AG09309 (cell line): ENCODE measurements around the gene TMEM88.

Experiments
- DNase-seq: peaks from one replicate; pipeline ENCODE4 v3.0.0-alpha.2; 2010; ENCODE audit warnings: low read depth
- H3K4me3 ChIP-seq: 2 replicates; pipeline ENCODE4 v1.5.1; 2011; ENCODE audit warnings: mild to moderate bottlenecking, low read depth, low read length, moderate library complexity; ENCODE audit not compliant: control insufficient read depth
- CTCF ChIP-seq: IDR thresholded peaks from 2 replicates; pipeline ENCODE4 v1.5.1; 2011; ENCODE audit warnings: mild to moderate bottlenecking, low read depth, low read length, inconsistent platforms; ENCODE audit not compliant: insufficient read depth, control insufficient read depth; ENCODE audit errors: missing control alignments

TMEM88 gene

GRCh38 chr17:7884581-7885366, 29.9 kb downstream of the TMEM88 start:
- H3K4me3 ChIP-seq: peak overlapping the region; percentile 99
- no peak for DNase-seq
- TF ChIP-seq CTCF: no peak

- no peak for TF ChIP-seq CTCF
- peak overlapping the region; percentile 99 for H3K4me3 ChIP-seq
- DNase-seq: no peak
These were observed 30.7 kb downstream of the TMEM88 start for GRCh38 chr17:7885367-7886226.

- DNase-seq: no peak
These were observed 31.6 kb downstream of the TMEM88 start for GRCh38 chr17:7886227-7887037.

GRCh38 chr17:7887038-7887481, 32.2 kb downstream of the TMEM88 start:
- no peak for TF ChIP-seq CTCF
- peak overlapping the region; percentile 99 for H3K4me3 ChIP-seq
- DNase-seq: no peak

More at GRCh38 chr17:7886227-7887037, 31.6 kb downstream of the TMEM88 start:
- H3K4me3 ChIP-seq: peak overlapping the region; percentile 99
- no peak for TF ChIP-seq CTCF

- H3K4me3 ChIP-seq: peak overlapping the region; percentile 99
- peak; percentile 77 for DNase-seq
- no peak for TF ChIP-seq CTCF
These were observed 32.8 kb downstream of the TMEM88 start for GRCh38 chr17:7887482-7888183.
